GM23248 (cell line): ENCODE measurements around the gene CCL22.

Experiments used
- EZH2 ChIP-seq: fragments of 200-600 bp; sonication (generic); IDR thresholded peaks from 2 replicates; pipeline ENCODE4 v1.6.1; 2018; ENCODE audit warnings: antibody characterized with exemption, mild to moderate bottlenecking; ENCODE audit not compliant: insufficient read depth, poor library complexity, severe bottlenecking
- EZH2phosphoT487 ChIP-seq: fragments of 200-600 bp; sonication (generic); IDR thresholded peaks from 2 replicates; pipeline ENCODE4 v1.6.1; 2018; ENCODE audit warnings: antibody characterized with exemption, moderate library complexity, mild to moderate bottlenecking, low read depth; ENCODE audit not compliant: insufficient read depth

- TF ChIP-seq EZH2 (no peak), EZH2phosphoT487 (no peak)
Measured at GRCh38 chr16:57377080-57377841, 18.7 kb downstream of the CCL22 start.
